Measurements from ENCODE around the gene KRT33B.
"Not testable (repeated sequence)": the region's sequence is repeated elsewhere in the genome, so short reads cannot be mapped to it uniquely, and the experiment has no call there.

The KRT33B gene

GRCh38 chr17:41350381-41350878 lies 19.2 kb downstream of the KRT33B start, which contains the start of gene KRT33A:
KRT33A (minus strand) TSS chr17:41350828; CDS start chr17:41350767, 61 bp downstream.
- DNase-seq, result not testable (repeated sequence)

DNA sequence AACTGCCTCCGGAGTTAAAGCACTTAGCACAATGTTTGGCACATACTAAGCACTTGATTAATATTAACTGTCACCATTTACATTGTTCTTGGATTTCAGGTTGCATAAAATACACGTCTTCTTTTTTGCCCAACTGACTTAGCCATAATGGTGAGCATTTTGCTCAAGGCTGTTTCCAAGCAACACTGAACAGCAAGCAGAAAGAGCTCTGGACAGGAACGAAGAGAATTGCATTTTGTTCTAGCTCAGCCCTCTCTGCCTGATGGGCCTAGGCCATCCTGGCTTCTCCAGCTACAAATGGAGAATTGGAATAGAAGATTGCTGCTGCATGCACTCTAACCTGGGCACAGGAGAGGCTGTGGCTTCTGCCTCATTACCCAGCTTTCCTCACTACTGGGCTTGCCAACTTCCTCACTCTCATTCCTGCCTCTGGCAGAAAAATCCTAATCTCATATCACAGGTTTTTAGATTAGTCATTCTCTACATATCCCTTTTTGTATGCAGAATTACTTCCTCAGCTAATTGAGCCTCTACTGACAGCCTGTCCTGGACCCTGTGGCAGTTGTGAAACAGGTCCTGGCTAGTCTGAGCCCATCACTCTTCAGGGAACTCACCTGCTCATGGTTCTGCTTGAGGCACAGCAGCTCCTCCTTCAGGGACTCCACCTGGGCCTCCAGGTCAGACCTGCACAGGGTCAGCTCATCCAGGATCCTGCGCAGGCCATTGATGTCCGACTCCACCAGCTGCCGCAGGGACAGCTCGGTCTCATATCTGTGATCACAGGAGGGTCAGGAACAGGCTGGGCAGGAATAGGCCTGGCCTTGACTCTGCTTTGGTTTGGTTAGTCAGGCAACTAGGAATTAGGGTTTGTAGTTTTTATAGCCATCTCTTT lies 21.5 kb downstream of the KRT33B start:
- DNase-seq, result peak in 1 of 58 donors; percentile 3

DNA sequence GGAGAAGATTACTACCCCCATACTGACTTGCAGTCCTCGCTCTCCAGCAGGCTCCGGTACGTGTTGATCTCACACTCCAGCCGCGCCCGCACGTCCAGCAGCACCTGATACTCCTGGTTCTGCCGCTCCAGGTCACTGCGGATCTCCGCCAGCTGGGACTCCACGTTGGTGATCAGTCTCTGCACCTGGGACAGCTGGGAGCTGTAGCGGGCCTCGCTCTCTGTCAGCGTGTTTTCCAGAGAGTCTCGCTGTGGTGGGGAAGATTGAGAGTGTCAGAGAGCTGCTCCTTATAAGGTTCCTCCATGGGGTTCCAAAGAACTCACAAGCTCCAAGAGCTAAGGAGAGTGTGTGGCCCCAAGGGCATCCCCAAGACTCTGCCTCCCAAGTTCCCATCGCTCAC lies 23.2 kb downstream of the KRT33B start:
- not testable (repeated sequence) for DNase-seq

- no peak for DNase-seq
Observed at GRCh38 chr17:41345992-41346391, 23.6 kb downstream of the KRT33B start.

DNA sequence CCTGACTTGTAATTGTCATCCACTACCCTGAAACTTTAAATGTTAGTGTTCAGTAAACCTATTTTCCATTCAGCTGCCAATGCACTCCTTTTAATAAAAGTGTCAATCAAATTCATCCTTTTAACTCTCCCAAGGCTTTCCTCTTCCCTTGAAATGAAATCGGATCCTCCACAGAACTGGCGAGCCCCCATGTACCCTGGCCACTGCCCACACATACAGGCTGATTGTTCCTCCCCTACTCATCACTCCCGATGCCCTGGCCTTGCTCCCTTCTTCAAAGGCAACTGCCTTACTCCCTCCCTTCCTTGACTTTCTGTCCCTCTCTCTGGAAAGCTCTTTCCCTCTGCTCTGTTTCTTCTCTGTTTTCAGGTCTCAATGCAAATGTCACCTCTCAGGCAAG lies 26.6 kb downstream of the KRT33B start:
- DNase-seq, result no peak

DNA sequence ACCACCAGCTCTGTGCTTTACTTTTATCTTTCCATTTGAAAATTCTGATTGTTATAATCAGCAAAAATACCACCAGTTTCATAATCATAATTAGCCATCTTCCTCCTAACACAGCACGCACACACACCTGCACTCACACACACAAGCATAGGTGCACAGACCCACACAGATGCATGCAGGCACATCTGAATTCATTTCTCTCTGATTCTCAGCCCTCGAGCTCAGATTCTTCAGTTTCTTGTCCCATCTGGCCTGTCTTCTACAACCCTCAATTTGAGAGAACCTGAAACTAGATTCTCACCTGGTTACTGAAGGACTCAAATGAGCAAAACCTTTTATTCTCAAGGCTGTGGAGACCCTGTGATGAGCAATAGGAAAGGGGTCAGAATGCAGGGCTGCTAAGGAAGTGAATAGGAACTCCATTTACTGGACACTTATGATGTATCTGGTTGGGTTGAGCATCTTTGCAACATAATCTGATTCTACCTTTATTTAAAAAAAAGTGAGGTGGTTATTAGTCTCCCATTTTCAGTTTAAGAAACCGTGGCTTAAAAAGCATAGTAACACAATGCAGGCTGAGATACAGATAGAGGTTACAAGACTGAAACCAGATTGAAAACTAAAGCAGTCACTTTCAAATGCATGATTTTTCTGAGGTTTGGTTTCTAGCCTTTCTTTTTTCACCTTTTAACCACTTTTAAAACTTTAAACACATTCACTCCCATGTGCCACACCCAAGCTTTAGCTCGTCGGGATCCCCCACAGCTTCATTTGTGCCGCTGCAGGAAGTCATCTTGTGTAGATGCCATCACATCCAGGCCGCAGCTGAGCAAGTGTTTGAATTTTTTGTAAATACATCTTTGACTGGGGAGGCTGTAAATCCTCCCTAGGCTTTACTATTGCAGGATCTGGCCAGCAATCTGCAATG lies 28.4 kb downstream of the KRT33B start:
- DNase-seq, result no peak

DNA sequence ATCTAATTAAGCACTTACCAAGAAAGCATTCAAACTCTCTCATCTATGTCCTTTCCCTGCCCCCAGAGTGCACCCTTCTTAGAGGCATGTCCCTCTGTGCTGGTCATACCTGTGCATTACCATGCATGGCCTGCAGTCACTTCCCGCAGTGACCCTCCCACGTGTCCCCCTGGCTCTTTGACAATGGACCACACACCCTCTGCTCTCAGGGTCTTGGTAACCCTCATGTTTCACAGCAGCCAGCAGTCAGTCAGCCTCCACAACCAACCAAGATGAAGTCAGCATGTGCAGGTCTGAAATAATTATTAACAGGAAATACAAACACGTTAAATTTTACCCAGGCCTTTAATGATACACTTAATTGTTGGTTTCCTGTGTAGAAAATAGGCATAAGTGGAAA lies 29.1 kb downstream of the KRT33B start:
- no peak for DNase-seq

- DNase-seq, result no peak
Observed at GRCh38 chr17:41339571-41340172, 29.9 kb downstream of the KRT33B start.

GRCh38 chr17:41338961-41339485 lies 30.6 kb downstream of the KRT33B start:
- DNase-seq, result no peak

GRCh38 chr17:41335747-41336146 lies 33.9 kb downstream of the KRT33B start:
- DNase-seq, result no peak

DNA sequence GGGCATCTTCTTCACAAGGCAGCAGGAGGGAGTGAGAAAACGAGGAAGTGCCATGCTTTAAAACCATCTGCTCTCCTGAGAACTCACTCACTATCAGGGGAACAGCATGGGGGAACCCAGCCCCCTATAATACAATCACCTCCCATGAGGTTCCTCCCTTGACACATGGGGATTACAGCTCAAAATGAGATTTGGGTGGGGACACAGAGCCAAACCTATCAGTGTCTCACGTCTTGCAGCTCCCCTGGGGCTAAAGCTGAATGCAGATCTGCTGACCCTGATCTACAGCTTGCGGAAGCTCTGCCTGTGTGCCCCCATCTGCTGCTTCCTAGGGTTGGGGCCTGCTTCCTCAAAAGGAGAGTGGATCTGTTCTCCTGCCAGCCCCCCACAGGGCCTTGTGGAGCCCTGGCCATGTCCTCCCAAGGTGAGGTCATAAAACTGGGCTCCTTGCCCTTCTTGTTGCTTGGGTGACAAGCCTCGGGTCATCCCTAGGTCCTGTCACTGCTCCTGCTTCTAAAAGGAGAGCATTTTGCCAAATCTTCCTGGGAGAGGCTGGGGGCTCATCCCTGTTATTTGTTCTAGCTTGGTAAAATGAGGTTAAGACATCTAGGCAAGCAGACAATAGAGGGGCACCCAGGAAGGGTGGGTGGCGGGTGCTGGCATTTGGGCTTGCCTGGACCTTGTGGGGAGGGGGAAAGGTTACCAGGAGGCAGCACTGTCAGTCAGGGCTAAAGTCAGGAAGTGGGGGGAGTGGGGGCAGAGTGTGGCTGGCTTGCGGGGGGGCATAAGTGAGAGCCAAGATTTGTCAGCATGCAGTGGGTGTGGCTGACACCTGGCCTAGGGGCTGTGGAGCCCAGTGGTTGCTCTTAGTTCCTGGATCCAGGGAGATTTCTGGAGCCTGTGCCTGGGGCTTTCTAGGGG lies 35.0 kb downstream of the KRT33B start:
- no peak for DNase-seq

GRCh38 chr17:41333836-41334235 lies 35.8 kb downstream of the KRT33B start:
- DNase-seq, result no peak

DNA sequence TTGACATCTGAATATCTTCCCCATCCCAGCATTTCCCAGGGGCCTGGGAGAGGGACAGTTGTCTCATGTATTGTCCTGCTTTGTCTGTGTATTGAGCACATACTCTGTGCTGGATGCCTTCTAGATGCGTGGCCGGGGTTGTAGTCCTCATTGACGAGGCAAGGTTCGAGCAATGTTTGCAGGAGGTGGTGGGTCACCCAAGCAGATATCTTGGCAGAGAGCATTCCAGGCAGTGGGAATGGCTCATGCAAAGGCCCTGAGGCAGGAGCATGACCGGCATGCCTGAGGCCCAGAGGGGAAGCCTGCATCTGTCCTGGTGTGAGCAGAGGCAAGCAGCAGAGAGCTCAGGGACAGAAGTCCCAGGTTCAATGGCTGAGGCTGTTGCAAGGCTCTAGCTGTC lies 36.5 kb downstream of the KRT33B start:
- no peak for DNase-seq

- no peak for DNase-seq
Observed at GRCh38 chr17:41332239-41332638, 37.4 kb downstream of the KRT33B start.

DNA sequence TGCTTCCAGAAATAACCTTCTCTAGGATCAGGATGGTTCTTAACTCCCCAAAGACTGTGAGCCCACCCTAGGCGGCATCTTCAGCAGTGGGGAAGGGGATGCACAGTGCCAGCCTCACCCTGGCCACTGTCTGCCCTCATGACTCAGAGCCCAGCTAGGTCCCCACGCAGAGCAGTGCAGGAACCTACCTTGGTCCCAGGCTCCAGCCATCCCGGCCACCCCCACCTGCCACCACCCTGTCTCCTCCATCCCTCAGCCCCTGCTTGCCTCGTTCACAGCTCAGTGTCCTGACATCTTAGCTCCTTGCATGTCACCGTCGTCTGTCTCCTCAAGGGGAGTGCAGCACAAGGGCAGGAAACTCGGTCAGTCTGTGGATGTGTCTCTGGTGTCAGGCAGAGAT lies 38.0 kb downstream of the KRT33B start:
- no peak for DNase-seq

- DNase-seq, result peak in 17 of 58 donors; percentile 5 to 28 (median 13)
Observed at GRCh38 chr17:41329279-41329948, 40.2 kb downstream of the KRT33B start.

GRCh38 chr17:41328207-41328606 lies 41.4 kb downstream of the KRT33B start:
- no peak for DNase-seq

- DNase-seq, result no peak
Observed at GRCh38 chr17:41327411-41328120, 42.0 kb downstream of the KRT33B start.

Data from anterior cingulate cortex (tissue), 58 donors.